Measurements from ENCODE around the gene FSIP1.
A peak's percentile ranks its signal among the peaks of the same experiment; 100 is the strongest.

FSIP1 gene

GRCh38 chr15:39638041-39638440, 144.6 kb downstream of the FSIP1 start:
- DNase-seq (ENCODE audit: low read depth): no peak
- no peak overlapping the region for H3K4me3 ChIP-seq (ENCODE audit: low read depth, low read length)

DNA sequence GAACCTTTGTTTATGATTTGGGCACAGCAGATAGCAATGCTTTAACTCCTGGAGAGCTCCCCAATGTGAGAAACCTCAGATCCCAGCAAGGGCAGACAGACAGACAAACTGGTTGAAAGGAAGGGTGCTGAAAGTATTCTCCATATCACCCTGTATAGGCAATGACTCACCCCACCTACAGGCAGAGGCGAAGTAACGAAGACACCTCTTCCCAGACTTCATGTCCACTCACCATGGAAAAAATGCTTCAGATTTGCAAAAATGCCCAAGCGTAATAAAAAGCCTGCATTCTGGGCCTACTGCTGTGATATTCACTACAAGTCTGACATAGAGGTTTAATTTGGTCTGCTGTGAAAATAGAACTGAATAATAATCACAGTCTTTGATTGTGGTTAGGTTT, 151.3 kb downstream of the FSIP1 start:
- H3K4me3 ChIP-seq (ENCODE audit: low read depth, low read length): no peak overlapping the region
- DNase-seq (ENCODE audit: low read depth): no peak

- DNase-seq (ENCODE audit: low read depth): no peak
- no peak overlapping the region for H3K4me3 ChIP-seq (ENCODE audit: low read depth, low read length)
These were observed 152.7 kb downstream of the FSIP1 start for GRCh38 chr15:39629906-39630305.

DNA sequence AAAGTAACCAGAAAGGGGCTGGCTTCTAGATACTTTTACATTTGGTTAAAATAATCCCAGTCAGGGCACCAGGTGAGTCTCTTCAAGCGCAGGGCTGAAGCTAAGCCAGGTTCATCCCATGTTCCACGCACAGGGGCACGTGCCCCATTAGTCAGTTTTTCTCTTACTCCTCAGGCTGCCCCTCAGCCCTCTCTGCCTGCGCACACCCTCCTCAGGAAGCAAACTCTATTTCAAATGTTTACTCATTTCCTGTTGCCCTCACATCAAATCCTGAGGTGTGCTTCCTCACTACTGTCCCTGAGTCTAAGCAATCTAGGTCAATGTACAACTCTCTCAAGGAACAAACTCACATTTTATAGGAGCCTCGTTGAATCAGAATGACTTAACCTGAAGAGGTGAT, 153.3 kb downstream of the FSIP1 start:
- DNase-seq (ENCODE audit: low read depth): no peak
- no peak overlapping the region for H3K4me3 ChIP-seq (ENCODE audit: low read depth, low read length)

DNA sequence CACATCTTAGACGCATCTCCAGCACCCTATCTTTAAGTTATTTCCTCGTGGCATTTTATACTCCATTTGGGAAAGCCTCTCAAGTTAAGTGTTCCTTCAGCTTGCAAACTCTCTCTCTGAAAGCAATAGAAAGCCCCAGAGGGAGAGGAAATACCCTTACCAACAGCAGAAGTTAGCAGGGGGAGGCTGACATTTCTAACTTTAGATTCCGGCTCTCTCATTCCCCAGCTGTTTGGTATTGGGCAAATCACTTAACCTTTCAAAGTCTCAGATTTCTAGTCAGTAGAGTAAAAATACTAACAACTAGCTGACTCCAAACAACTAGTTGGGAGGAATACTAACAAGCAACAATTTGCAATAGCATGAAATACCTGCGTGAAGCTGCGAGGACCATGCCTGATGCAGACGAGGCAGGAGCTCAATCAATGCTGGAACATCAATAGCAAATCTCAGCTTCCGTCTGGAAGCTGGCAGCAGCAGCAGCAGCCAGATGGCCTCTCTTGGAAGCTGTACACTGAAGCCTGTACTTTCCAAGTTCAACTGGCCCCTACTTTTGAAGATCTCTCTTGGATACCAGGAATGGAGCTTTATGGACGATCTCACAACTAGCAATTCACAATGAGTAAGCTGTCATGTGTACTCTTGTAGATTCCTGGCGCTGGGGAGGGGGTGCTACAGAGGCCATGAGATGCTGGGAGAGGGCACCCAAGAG, 153.9 kb downstream of the FSIP1 start:
- H3K4me3 ChIP-seq (ENCODE audit: low read depth, low read length): no peak overlapping the region
- no peak for DNase-seq (ENCODE audit: low read depth)

DNA sequence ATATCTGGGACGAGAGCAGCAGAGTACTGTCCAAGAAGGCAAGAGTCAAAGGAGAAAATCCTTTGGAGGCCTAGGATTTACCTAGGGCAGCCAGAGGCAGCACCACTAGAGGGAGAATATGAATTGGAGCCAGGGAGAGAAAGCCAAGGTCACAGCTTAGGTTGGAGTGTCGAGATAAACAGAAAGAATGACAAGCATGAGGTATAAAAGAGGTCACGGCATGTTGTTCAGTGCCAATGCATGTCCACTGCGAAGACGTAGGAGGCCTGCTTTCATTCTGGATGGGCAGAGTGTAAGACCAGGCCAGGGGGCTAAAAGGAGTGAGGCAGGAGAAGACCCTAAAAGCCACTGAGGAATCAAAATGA, 154.5 kb downstream of the FSIP1 start:
- H3K4me3 ChIP-seq (ENCODE audit: low read depth, low read length): no peak overlapping the region
- DNase-seq (ENCODE audit: low read depth): no peak

GRCh38 chr15:39627451-39628143, 155.0 kb downstream of the FSIP1 start:
- no peak for DNase-seq (ENCODE audit: low read depth)

DNA sequence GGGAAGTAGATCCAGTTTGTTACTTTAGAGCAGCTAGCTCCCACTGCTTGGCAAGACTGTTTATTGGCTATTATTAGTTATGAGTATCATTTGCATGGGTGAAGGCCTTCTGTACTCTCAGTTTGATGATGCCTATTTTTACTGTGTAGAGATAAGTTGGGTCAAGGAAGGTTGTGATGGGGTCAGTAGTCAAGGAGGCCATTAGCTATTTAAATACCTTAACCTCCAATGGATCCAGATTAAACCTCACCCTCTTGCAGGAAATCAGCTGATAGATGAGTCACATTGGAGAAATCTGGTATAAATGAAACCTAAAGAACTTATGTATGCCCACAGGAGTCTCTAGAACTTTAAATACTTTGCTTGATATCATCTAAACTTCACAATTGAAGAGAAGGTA, 156.8 kb downstream of the FSIP1 start:
- no peak for DNase-seq (ENCODE audit: low read depth)
- H3K4me3 ChIP-seq (ENCODE audit: low read depth, low read length): no peak overlapping the region

More at GRCh38 chr15:39627451-39628143, 155.0 kb downstream of the FSIP1 start:
- H3K4me3 ChIP-seq (ENCODE audit: low read depth, low read length): no peak overlapping the region

DNA sequence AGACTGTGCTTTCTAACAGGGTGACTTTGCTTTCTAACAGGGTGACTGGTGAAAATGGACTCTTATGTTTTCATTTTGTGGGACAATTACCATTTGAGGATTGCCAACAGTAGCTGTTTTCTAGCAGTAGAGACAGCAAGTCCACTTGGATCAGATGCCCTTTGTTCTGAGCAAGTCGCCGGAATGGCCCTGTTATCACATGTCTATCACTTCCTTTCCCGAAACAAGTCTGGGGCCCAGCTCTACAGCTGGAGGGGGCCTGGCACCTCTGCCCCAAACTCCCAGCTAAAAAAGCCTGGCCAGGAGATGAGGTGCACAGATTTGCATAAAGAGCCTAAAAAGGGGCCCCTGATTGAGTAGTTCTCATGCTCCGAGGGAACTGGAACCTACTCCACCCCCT, 157.2 kb downstream of the FSIP1 start:
- H3K4me3 ChIP-seq (ENCODE audit: low read depth, low read length): no peak overlapping the region
- no peak for DNase-seq (ENCODE audit: low read depth)

- no peak overlapping the region for H3K4me3 ChIP-seq (ENCODE audit: low read depth, low read length)
- DNase-seq (ENCODE audit: low read depth): peak; percentile 76
These were observed 157.8 kb downstream of the FSIP1 start for GRCh38 chr15:39624806-39625205.

GRCh38 chr15:39623529-39623931, 159.1 kb downstream of the FSIP1 start:
- no peak for DNase-seq (ENCODE audit: low read depth)

DNA sequence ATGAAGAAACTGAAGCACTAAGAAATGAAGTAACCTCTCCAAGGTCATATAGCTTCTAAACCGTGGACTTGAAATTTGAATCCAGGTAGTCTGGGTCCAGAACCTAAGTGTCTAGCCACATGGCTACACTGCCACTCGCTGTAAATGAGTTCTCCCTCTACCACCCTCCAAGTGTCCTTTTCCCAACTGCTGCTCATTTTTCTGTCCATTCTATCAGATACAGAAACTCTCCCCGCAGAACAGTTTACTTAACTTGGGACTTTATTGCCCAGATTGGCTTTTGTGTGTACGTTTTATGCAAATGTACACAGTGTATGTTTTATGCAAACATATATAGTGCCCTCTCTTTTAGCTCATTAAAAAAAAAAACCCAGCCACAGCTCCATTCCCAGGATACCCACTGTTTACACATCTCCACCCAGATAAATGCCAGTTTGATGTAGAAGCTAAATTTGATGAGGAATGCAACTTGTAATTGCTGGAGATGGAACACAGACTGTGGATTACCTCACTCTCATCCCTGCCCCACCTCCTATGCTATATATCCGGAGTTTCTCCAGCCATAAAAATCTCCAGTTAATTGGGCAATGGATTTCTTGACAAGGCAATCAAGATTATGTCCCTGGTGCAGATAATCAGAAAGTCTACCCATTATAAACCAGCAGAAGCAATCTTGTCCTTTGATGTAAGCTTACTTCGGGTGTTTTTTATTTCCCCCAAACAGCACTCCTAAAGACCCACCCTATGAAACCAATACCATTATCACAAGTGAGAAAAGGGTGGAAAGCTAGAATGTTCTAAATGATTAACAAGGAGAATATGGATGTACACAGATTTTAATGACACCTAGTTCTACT, 159.8 kb downstream of the FSIP1 start:
- no peak for DNase-seq (ENCODE audit: low read depth)
- H3K4me3 ChIP-seq (ENCODE audit: low read depth, low read length): no peak overlapping the region

More at GRCh38 chr15:39623529-39623931, 159.1 kb downstream of the FSIP1 start:
- H3K4me3 ChIP-seq (ENCODE audit: low read depth, low read length): no peak overlapping the region

GRCh38 chr15:39621976-39622375, 160.7 kb downstream of the FSIP1 start:
- no peak overlapping the region for H3K4me3 ChIP-seq (ENCODE audit: low read depth, low read length)
- DNase-seq (ENCODE audit: low read depth): no peak

- no peak overlapping the region for H3K4me3 ChIP-seq (ENCODE audit: low read depth, low read length)
- DNase-seq (ENCODE audit: low read depth): no peak
These were observed 161.4 kb downstream of the FSIP1 start for GRCh38 chr15:39621210-39621609.

DNA sequence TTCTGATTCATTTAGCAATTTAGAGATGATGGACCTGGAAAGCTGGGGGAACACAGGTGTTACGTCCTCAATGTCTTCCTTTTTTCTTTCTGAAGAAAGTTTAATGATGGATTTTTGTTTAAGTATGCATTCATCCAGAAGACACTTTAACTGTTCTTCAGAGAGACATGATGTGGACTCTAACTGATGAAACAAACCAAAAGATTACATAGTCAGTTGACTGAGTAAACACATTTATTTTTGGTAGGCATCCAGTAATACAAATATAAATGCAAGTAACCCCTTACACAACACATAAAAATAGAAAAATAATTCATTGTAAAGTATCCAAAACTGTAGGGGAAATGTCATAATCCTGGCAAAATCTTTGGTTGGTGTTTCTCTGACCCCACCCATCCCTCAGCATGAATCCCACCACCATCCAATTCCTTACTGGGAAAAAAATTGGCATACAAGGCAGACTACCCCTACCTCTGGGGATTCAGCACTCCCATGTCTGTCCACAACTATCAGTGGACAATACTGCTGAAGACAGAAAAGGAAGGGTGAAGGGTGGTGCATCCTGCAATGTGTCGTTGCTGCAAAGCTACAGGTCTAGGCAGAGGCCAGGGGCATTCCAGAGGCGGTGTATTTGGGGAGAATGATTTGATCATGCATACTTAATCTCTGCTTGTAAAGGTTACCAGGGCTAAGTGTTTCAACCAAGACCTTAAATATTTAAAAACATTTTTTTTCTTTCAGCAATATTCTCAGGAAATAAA, 164.4 kb downstream of the FSIP1 start:
- H3K4me3 ChIP-seq (ENCODE audit: low read depth, low read length): no peak overlapping the region

GRCh38 chr15:39616731-39617455, 165.7 kb downstream of the FSIP1 start:
- no peak for DNase-seq (ENCODE audit: low read depth)
- no peak overlapping the region for H3K4me3 ChIP-seq (ENCODE audit: low read depth, low read length)

More for the DNA sequence above, 164.4 kb downstream of the FSIP1 start:
- no peak for DNase-seq (ENCODE audit: low read depth)

DNA sequence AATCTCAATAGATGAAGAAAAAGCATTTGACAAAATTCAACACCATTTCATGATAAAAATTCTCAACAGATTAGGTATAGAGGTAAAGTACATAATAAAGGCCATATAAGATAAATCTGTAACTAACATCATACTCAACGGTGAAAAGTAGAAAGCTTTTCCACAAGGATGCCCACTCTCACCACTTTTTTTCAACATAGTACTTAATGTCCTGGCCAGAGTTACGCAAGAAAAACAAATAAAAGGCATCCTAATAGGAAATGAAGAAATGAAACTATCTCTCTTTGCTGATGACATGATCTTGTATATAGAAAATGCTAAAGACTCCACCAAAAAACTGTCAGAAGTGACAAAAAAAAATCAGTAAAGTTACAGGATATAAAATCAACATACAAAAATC, 168.8 kb downstream of the FSIP1 start:
- no peak for DNase-seq (ENCODE audit: low read depth)

GRCh38 chr15:39613271-39613670, 169.4 kb downstream of the FSIP1 start:
- no peak for DNase-seq (ENCODE audit: low read depth)
- no peak overlapping the region for H3K4me3 ChIP-seq (ENCODE audit: low read depth, low read length)

More for the DNA sequence above, 168.8 kb downstream of the FSIP1 start:
- H3K4me3 ChIP-seq (ENCODE audit: low read depth, low read length): no peak overlapping the region

DNA sequence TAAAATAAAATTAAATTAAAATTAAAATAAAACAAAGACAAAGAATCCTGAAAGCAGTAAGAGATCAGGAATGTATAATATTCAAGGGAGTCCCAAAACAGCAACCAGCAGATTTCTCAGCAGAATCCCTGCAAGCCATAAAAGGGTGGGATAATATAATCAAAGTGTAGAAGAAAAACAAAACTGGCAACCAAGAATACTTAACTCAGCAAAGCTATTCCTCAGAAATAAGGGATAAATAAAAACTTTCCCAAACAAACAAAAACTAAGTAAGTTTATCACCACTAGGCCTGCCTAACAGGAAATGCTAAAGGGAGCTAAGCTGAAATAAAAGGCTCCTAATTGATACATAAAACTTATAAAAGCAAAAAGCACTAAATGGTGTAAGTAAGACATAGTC, 172.0 kb downstream of the FSIP1 start:
- DNase-seq (ENCODE audit: low read depth): no peak
- H3K4me3 ChIP-seq (ENCODE audit: low read depth, low read length): no peak overlapping the region
